Measurements from ENCODE around the gene C18orf63. TPM values are rescaled to one million over a fixed set of nuclear protein-coding genes. Genes with fewer than 3 reads are reported as not detected.

The C18orf63 gene
- total and polyA plus RNA-seq, 2 experiments from 2014 or later, result not detected

- no peaks in the 10 kb centered on the region for H3K4me1 ChIP-seq (ENCODE audit: insufficient read depth)
- peaks cover 3% of the 10 kb centered on the region; the same call in 2 of the 3 replicates for H3K4me1 Mint-ChIP-seq
- no peaks in the 10 kb centered on the region; the same call in 2 of the 3 replicates for H3K9me3 Mint-ChIP-seq
- no peaks in the 10 kb centered on the region for H3K9me2 ChIP-seq (ENCODE audit: insufficient read depth)
- H3K79me2 ChIP-seq (replicated peaks; ENCODE audit: insufficient read depth), result no peaks in the 10 kb centered on the region
- no peaks in the 10 kb centered on the region for H3F3A ChIP-seq (replicated peaks; ENCODE audit: low read depth)
- no peak overlapping the region for H3K27ac ChIP-seq (ENCODE audit: low read depth)
- no peak overlapping the region for H3K4me3 ChIP-seq
- H3K4me3 Mint-ChIP-seq, result no peak overlapping the region
- no peak overlapping the region for H2AFZ ChIP-seq
- peaks cover 1% of the 10 kb centered on the region for H3K27me3 Mint-ChIP-seq (ENCODE audit: insufficient read depth, low read depth, poor library complexity)
- no peaks in the 10 kb centered on the region for H3K36me3 ChIP-seq (ENCODE audit: insufficient read depth)
- no peak overlapping the region for H3K27ac Mint-ChIP-seq
- no peak overlapping the region for H3K4me2 ChIP-seq
- ATAC-seq, result no peak
- H3K36me3 Mint-ChIP-seq (ENCODE audit: low read depth), result no peaks in the 10 kb centered on the region
- no peak for TF ChIP-seq JUNB (IDR thresholded peaks at IDR 0.05; ENCODE audit: unreplicated experiment)
- no peak for TF ChIP-seq ZNF114 (CRISPR knock-in tag; IDR thresholded peaks at IDR 0.05)
- TF ChIP-seq ETS1 (IDR thresholded peaks at IDR 0.05), result no peak
- no peak for TF ChIP-seq ZNF462 (CRISPR knock-in tag; IDR thresholded peaks at IDR 0.05)
- no peak for TF ChIP-seq EZH2 (IDR thresholded peaks at IDR 0.05; ENCODE audit: low read depth, unreplicated experiment)
- TF ChIP-seq ZNF331 (CRISPR knock-in tag; IDR thresholded peaks at IDR 0.05; ENCODE audit: low read depth), result no peak
- no peak for TF ChIP-seq CTCF (conservative IDR thresholded peaks at IDR 0.05; ENCODE audit: low read depth in 2 of 2)
- no peaks in the 10 kb centered on the region for H3K27me3 ChIP-seq (ENCODE audit: insufficient read depth)
- DNase-seq (ENCODE audit: low spot score), result no peak
- no peaks in the 10 kb centered on the region for H4K20me1 ChIP-seq (replicated peaks; ENCODE audit: insufficient read depth)
These were observed 35.7 kb downstream of the C18orf63 start for GRCh38 chr18:74351354-74351753.
